ENCODE measurements around the gene VWA1.
"Not testable (repeated sequence)": the region's sequence is repeated elsewhere in the genome, so short reads cannot be mapped to it uniquely, and the experiment has no call there.

Gene VWA1, protein sequence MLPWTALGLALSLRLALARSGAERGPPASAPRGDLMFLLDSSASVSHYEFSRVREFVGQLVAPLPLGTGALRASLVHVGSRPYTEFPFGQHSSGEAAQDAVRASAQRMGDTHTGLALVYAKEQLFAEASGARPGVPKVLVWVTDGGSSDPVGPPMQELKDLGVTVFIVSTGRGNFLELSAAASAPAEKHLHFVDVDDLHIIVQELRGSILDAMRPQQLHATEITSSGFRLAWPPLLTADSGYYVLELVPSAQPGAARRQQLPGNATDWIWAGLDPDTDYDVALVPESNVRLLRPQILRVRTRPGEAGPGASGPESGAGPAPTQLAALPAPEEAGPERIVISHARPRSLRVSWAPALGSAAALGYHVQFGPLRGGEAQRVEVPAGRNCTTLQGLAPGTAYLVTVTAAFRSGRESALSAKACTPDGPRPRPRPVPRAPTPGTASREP

DNA sequence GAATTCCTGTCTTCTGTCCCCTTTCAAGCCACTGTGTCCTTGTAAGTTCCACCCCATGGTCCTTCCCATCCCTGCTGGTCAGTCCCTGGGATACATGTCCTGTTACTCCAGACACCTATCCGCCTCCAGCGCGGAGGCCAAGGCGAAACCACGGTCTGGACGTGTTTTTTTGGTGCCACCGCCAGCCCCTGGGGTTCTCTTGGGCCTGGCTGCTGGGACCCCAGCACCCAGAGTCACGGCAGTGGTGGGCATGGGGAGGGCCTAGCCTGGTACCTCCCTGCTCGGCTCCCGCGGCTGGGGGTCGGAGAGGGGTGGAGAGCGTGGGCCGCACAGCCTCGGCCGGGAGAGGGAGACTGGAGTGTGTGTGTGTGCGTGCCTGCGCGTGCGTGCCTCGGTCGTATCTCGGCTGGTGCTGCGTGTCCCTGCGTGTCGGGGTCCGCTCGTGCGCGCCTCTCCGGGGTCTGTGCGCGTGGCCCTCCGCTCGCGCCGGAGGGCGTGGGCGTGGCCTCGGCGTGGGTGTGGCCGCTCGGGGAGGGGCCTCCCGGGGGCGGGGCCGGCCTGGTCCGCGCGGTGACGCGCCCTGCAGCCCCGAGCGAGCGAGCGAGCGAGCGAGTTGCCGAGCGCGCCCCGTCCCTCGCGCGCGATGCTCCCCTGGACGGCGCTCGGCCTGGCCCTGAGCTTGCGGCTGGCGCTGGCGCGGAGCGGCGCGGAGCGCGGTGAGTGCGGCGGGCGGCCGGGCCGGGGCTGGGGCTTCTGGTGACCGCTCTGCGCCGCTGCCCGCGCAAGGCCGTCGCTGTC lies at the start of gene VWA1:
VWA1 (plus strand) TSS at position 585 of the 798 bp plus-strand sequence; CDS start at position 644, 59 bp downstream.
- DNase-seq, result peak; percentile 16

DNA sequence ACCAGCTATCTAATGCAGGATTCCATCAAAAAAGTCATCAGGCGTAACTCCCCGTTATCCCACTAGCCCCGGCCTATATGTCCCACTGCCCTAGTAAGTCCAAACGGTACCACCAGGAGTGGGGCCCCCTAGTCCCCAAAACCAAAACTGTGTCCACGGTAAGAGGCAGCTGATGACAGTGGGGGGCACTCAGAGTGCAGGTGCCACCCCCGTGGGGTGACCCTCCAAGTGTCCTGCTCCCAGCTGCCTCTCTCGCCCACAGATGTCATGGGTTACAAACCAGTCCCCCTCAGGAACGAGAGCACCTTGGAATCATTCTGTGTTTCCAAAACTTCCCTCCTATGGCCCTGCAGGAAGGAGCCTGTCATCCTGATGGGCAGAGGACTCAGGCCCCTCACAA lies 49.6 kb upstream of the VWA1 start:
- no peak for DNase-seq

DNA sequence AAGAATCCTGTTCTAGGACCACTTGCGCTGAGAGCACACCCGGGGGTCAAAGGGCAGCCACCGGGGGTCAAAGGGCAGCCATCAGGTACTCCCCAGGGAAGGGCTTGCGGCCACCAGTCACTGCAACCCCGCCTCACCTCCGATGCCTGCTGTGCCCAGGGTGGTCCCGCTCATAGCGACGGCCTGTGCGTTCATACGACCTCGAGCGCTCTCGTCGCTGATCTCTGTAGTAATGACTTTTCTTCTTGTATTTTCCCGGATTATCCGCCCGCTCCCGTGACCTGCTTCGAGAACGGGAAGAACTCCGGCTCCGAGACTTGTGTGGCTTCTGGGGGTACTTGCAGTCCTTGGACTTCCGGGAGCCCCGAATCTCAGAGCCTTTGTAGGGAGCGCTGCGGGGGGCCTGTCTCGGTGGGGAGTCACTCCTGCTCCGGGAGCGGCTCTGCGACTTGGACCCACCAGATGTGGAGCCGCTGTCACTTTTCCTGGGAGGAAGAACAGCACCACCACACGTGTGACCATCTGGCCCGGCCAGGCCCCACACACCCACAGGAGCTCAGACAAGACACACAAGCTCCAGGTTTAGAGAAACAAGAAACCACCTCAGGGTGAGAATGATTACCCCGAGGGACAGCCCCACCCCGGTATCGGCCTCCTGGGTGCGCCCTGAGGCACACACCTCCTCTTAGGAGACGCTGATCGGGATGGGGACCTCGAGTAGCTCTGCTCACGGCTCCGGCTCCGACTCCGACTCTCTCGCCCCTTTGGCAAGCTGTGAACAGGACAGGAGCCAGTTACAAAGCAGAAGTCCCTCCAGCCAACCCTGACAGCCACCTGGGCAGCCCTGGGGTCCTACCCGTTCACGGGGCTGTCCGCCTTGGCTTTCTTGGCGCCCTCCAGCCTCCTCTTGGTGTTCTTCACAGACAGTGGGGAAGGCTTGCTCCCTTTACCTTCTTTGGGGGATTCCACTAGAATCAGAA lies 48.1 kb upstream of the VWA1 start:
- DNase-seq, result no peak

DNA sequence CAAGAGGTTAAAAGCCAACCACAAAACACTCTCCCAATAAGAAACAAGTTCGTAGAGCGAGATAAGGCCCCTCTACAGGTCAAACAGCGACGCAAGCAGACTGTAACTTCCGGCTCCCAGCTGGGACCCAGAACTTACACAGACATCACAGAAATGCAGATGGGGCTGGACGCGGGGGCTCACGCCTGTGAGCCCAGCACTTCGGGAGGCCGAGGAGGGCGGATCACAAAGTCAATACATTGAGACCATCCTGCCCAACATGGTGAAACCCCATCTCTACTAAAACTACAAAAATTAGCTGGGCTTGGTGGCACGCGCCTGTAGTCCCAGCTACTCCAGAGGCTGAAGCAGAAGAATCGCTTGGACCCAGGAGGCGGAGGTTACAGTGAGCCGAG lies 47.4 kb upstream of the VWA1 start:
- DNase-seq, result no peak

DNA sequence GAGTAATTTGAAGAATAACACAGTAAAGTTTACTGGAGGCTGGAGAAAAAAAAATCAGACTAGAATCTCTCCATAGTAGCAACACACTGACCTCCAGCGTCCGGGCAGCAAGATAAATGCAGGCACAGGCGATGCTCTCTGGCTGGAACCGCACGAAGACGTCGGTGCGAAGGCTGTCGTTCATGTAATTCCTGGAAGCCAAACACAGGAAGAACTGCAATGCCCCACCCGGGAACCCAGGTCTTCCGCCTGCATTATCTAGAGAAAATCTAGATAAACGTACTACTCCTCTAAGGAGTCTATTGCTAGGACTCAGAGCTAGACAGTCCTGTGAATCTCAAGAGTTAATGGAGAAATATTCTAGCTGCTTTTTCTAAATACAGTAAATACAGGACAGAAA lies 44.8 kb upstream of the VWA1 start:
- DNase-seq, result no peak

DNA sequence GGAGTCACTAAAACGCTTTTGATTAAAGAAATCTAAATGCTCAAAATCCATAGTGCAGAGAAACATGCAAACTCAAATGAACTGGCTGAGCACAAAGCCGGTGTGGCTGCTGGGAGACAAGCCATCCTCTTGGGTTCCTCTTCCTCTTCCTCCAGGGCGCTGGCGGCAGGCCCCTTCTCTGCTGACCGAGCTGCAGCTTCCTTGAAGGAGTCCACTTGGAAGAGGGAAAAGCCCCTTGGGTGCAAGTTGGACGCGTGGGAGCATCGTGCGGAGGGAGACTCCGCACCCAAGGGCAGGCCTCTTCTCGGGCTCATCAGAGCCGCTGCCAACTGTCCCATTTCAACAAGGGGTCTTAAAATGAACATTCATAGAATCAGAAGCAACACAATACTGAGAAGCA lies 44.3 kb upstream of the VWA1 start:
- no peak for DNase-seq

DNA sequence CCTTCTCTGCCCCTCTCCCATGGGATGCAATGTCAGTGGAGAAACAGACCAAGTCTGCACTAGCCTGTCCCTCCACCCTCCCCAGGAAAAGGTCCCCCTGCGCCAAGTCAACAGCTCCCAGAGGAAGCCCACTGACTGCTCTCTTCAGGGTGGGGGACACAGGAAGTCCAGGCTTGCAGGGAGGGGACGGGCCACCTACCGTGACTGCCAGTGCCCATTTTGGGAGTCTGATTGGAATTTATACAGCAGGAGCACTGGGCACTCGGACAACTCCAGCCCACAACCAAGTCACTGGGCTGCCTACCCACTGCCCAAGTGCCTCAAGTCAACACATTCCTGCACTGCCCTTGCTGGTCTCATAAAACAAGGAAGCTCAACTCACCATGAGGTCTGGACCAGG lies 42.5 kb upstream of the VWA1 start:
- no peak for DNase-seq

DNA sequence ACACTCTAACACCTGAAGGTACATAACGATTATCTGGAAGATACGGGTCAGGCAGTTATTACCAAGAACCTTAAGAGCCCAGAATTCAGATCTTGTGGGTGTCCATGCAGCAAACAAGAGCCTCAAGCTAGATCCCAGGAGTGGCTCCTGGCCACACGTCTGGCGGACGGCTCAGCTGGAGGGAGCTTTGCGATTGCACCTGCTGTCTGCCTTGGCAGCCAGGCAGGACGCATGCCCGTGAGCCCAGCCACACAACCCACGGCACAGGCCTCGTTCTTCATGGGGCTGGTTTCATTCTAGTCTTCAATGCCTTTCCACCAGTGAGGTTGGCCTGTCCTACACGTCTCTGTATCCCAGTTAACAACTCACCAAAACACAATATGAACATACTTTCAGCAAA lies 42.1 kb upstream of the VWA1 start:
- no peak for DNase-seq

DNA sequence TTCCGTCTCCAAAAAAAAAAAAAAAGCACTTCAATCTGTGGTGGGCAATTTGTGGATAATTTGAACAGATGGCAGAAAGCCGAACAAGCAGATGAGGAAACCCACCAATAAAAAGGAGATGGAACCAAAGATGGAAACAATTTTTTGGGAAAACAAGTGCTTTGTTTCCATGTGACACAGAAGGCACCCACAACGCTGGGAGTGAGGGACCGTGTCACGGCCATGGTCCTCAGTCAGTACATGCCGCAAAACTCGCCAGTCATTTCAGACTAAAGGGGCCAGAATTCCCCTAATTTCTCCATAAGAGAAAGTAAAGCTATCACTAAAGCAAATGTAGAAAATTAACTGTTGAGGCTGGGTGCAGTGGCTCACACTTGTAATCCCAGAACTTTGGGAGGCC lies 41.4 kb upstream of the VWA1 start:
- DNase-seq, result no peak

DNA sequence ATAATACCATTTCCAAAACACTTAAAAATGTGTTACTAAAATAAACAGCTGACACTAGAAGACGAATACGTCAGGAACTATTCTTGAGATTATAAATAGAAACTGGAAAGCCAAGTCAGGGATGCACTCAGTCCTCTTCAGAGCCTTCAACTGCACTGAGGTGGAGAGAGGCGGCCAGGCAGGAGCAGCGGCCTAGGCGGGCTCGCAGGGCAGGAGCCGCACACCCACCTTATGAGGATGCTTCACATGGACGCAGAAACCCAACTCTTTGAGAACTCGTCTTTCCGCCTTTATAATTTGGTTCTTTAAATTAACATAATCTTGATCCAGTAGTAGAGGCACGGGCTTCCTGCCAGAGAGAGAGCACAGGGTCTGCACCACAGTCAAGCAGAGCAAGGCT lies 40.3 kb upstream of the VWA1 start:
- no peak for DNase-seq

DNA sequence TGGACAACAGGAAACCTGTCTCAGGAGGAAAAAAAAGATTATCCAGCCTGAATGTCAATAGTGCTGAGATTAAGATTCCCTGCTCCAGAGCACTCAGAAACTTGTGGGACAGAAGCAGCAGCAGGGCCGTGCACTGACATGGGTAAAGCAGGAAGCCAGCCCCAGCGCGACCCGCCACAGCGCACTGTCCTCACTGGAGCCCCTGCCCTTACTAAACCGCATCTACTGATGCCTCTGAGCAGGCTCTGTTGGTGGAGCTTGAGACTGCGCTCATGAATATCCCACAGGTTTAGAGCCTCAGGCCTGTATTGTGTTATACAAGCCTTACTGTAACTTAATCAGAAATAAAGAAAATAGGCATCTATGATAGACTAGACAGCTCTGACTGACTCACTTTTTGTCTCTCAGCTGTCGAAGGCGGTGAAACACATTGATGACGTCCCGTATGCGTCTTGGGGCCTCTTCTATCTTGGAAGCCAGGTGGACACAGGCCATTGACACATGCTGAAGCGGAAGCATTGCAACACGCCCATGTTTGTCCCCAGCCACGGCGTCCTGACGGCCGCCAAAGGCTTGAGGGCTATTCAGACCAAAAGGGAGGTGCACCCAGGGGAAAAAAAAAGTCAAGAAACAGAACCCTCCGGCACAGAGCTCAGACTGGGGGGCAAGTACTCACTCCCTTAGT lies 37.5 kb upstream of the VWA1 start:
- DNase-seq, result peak; percentile 59

DNA sequence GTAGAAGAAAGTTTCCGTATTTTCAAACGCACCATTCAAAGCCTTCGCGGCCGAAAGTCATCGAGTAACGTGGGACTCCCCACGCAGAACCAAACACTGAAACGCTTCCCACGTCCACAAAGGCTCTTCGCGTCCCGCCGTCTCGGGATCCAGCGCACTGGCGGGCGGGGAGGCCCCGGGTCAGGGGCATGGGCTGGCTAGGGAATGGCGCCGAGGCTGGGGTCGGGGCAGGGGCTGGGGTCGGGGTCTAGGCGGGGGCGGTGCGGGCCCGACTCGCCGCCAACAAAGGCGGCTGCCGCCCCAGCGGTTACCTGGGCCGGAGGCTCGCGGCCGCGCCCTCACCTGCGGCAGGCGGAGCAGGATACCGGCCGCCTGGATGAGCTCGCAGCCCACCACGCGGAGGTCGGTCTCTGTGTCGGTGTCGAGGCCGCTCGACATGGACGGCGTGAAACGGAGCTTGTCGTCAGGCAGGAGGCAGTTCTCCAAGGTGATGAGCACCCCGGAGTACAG lies 36.8 kb upstream of the VWA1 start:
- DNase-seq, result no peak

DNA sequence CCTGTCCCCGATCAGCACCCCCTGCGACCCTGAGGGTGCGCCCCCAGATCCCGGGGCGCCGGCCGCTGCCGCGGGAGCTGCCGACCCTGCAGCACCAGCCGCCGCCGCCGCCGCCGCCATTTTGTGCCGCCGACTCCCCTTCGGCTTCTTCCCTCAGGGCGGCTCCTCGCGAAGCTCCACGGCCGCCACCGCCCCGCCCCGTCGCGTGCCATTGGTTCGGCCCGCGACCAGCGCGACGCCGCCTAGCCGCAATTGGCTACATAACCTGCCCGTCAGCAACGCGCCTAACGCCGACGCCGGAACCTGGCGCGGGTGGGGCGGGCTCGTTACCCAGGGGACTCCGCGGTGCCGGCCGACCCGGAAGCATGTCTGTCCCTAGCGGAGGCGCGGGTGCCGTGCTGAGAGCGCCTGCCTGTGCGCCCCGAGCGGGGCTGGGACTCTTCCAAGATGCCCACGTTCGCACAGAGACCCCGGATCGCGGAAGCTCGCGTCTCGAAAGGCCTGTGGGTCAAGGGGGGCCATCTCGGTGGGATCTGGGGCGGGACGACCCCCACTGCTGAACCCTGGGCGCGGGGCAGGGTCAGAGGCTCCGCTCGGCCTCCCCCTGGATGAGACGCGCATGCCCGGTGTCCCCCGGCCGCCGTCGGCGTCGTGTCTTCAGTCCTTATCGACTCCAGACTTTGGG lies 36.2 kb upstream of the VWA1 start, which contains the start of gene CCNL2:
CCNL2 (minus strand) TSS at position 149 of the 685 bp plus-strand sequence; CDS start at position 120, 29 bp downstream.
- DNase-seq, result peak; percentile 96

DNA sequence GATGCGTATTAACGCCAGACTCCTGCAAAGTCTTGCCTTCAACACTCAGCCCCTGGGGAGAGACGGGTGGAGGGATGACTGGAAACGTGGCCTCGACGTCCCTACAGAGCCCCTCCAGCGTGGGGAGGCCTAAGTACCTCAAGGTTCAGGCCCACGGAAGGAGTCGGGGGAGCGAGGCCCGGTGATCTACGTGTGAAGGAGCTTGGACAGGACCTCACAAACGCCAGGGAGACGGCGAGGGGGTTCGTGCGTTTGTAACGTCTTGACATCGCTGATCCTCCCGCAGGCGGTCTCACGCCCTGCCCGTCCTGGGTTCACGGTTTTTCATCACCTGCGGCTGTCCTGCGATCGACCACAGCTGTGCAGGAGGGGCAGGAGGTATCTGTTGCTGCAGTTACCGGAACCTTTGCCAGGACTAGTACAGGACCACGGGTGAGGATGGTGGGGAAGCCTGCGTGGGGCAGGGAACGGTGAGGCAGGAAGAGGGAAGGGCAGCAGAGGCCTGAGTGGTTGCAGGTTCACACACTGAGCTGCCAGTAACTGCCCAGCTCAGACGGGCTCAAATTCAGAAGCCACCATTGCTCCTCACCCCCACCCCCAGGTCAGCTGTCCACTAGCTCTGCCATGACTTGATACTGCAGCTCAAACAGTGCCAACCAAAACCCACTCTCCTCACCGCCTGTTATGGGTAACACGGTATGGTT lies 35.5 kb upstream of the VWA1 start:
- DNase-seq, result no peak

DNA sequence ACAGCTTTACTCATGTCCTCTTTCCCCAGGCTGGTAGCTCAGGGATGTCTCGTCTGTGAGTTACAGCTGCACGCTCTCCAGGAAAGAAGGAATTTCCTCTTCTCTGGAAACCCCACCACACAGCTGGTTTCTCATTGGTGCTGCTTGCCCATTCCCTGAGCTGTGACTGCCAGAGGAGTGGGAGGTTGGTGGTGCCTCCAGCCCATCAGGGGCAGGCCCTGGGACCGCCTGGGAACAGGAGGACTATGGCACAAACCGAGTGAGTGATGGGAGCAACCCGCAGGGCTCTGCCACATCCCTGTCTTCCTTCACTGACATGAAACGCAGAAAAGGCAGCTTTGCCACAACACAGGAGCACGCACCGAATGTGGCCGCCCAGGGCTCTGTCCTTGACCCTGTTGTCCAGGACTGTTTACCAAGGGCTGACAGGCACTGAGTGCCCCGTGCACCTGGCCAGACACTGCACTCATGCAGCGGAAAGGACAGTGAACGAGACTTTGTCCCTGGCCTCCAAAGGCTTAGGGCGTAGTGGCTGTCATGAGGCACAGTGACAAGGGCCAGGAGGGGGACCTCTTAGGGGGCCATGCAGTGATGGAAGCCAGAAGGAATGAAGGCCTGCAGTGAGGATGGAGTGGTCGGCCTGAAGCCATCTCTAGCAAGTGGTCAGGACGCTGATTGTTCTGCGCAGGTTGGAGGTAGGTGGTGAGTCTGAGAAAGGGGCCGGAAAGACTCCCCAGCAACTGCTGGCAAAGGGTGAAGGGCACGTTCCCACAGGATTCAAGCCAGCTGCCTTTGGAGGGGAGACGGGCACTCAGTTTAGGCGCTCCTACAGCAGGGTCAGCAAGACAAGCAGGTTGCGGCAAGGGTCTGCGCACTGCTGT lies 34.7 kb upstream of the VWA1 start:
- no peak for DNase-seq

DNA sequence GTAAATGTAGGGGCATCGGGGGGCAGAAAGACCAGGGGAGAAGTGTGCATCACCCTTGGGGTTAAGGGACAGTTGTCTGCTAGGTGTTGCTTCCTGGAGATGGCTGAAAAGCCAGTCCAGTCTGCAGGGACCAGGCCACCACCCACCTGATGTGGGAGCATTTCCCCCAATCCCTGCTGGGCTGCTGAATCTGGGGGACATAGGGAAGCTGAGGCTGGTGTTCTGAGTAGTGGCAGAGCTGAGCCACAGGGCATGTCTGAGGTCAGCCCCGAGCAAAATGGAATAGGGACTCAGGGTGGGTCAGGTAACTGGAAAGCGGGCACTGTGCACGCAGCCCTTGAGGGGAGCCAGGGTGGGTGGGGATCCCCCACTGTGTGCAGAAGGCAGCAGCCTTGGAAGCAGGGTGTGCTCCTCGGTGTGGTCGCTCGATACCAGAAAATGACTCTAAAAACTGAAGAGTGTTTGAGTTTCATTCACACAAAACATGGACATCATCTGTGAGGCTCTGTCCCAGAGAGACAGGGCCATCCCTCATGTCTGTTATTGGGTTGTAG lies 34.0 kb upstream of the VWA1 start:
- DNase-seq, result no peak

DNA sequence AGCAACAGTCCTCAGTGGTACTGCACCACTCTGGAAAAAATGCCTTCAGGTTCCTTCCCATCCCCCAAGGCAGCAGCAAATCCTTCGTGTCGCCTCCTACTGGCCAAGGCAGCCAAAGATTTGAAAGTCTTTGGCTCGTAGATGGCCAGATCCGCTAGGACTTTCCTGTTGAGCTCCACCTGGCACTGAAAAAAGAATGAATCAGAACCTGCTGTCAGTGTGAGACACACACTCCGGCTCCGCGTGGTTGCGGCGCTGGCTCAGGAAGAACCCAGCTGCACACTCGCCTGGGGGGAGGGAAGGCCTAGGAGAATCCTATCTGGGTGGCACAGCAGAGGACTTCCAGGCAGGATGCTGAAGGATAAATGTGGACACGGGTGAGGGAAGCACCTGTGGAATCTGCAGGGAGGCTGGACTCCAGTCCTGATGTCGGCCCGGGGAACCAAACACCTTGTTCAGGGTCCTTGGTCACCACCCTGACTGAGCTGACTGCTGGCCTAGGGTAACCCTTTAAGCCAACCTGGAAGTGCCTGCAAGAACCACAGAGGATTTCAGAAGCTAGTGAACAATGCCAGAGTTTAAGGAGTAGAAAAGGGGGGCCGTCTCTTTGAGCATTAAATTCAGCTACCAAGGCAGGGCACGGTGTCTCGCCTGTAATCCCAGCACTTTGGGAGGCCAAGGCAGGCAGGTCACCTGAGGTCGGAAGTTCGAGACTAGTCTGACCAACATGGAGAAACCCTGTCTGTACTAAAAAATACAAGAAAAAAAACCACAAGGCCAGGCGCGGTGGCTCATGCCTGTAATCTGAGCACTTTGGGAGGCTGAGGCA lies 33.2 kb upstream of the VWA1 start:
- DNase-seq, result peak; percentile 51

DNA sequence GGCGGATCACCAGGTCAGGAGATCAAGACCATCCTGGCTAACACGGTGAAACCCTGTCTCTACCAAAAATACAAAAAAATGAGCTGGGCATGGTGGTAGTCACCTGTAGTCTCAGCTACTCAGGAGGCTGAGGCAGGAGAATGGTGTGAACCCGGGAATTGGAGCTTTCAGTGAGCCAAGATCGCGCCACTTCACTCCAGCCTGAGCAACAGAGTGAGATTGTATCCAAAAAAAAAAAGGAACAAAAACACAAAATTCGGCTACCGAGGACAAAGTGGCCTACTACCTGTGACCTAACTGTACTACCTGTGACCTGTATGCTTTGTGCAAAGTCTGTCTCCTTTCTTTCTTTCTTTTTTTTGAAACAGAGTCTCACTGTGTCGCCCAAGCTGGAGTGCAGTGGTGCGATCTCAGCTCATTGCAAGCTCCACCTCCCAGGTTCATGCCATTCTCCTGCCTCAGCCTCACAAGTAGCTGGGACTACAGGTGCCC lies 32.5 kb upstream of the VWA1 start:
- DNase-seq, result not testable (repeated sequence)
